ENCODE measurements around the gene TIGAR.

Gene TIGAR

DNA sequence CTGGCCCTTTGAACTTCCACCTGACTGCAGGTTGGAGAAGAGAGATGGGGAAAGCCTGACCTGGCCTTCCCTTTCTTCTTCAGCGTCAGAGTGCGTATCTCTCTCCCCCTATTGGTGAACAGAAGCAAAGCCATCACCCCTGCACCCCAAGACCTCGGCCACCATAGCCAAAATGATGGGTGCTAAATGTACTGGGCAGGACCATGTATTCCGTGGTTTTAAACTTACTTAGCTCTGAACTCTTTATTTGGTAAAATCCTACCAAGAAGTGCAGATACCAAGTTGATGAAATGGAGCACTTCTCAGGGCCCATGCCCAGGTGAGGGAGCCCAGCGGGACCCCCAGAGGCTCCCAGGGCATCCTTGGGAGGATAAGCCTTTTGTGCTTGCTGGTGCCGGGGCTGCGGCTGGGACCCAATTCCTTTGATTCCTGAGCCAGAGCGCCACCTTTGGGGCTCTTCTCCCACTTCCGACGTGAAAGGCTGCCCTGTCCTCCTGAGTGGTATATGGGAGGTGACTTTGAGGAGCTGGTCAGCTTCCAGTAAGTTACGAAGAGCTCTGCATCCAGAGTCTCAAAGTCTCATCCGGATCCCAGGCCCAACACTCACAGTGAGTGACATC is 38.0 kb upstream of the TIGAR start:
- Histone ChIP-seq H3K4me1 (ENCODE audit: control insufficient read depth in 5 of 5, insufficient read depth in 5 of 5, low read length in 5 of 5) (peaks cover 2 to 69% (median 55%) of the 10 kb centered on the region in 5 donors), H3K9me3 (ENCODE audit: control insufficient read depth in 5 of 5, low read length in 5 of 5) (no peaks in the 10 kb centered on the region), H3K36me3 (ENCODE audit: control insufficient read depth in 5 of 5, insufficient read depth in 5 of 5, low read length in 5 of 5) (peaks cover 5 to 69% (median 37%) of the 10 kb centered on the region in 5 donors), H3K27me3 (ENCODE audit: control insufficient read depth in 5 of 5, insufficient read depth in 4 of 5, low read length in 5 of 5) (no peaks in the 10 kb centered on the region), H3K27ac (ENCODE audit: low read depth, low read length) (no peak overlapping the region), H3K9ac (ENCODE audit: low read length in 5 of 5) (no peak overlapping the region), H3K4me3 (ENCODE audit: low read depth in 1 of 5, low read length in 5 of 5) (no peak overlapping the region)

DNA sequence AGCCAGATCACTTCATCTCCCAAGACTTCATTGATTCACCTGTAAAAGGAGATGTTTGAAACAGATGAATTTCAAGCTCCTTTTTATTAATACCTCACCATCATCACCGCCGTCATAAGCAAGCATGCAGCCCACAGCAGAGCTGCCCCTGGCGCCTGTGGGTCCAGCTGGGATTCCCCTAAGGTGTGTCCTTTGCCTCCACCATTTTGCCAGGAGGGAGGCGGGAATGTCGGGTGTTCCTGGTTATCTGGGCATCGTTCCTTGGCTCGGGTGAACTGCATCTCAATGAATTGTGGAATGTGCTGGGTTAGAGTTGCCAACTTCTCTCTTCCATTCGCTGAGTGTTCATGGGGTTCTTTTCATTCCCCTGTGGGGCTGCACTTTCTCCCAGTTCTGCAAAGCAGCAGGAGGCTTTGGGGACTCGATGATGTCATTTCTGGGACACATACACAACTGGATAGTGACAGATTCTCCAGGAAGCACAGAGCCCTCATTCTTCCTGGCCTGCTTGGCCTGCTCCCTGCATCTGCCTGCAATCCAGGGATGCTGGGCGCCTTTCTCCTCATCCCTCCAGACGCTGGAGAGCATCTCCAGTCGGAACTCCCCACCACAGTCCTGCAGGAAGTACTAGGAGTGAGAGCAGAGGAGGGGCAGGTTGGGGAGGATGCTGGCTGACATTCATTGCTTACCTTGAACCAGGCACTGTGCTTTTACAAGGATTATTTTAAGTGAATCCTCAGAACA is 37.3 kb upstream of the TIGAR start:
- H3K27ac ChIP-seq (ENCODE audit: low read depth, low read length), result no peak overlapping the region
- H3K4me3 ChIP-seq (ENCODE audit: low read depth in 1 of 5, low read length in 5 of 5), result no peak overlapping the region
- H3K9me3 ChIP-seq (ENCODE audit: control insufficient read depth in 5 of 5, low read length in 5 of 5), result no peaks in the 10 kb centered on the region
- peaks cover 5 to 75% (median 40%) of the 10 kb centered on the region in 5 donors for H3K36me3 ChIP-seq (ENCODE audit: control insufficient read depth in 5 of 5, insufficient read depth in 5 of 5, low read length in 5 of 5)
- peaks cover 0 to 1% (median 0%) of the 10 kb centered on the region in 5 donors for H3K27me3 ChIP-seq (ENCODE audit: control insufficient read depth in 5 of 5, insufficient read depth in 4 of 5, low read length in 5 of 5)
- H3K9ac ChIP-seq (ENCODE audit: low read length in 5 of 5), result no peak overlapping the region
- H3K4me1 ChIP-seq (ENCODE audit: control insufficient read depth in 5 of 5, insufficient read depth in 5 of 5, low read length in 5 of 5), result peaks cover 3 to 68% (median 48%) of the 10 kb centered on the region in 5 donors

DNA sequence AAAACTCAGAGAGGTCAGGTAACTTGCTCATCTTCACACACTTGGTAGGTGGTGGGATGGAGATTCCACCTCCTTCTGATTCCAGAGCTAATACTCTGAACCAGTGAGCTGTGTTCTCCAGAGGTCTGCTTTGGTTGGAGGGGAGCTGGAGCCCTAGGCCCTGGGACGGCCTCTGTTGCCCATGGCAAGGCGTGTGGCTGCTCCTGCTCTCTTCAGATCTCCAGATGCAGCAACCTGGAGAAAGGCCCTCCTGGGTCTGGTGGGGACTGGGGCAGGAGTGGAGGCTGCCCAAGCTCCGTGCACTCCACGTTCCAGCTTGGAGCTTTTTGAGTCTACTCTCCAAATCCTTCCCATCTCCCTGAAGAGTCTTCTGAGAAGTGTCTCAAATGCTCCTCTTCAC is 36.7 kb upstream of the TIGAR start:
- no peak overlapping the region for H3K9ac ChIP-seq (ENCODE audit: low read length in 5 of 5)
- no peak overlapping the region for H3K4me3 ChIP-seq (ENCODE audit: low read depth in 1 of 5, low read length in 5 of 5)
- H3K9me3 ChIP-seq (ENCODE audit: control insufficient read depth in 5 of 5, low read length in 5 of 5), result no peaks in the 10 kb centered on the region
- H3K36me3 ChIP-seq (ENCODE audit: control insufficient read depth in 5 of 5, insufficient read depth in 5 of 5, low read length in 5 of 5), result peaks cover 5 to 82% (median 45%) of the 10 kb centered on the region in 5 donors
- H3K27me3 ChIP-seq (ENCODE audit: control insufficient read depth in 5 of 5, insufficient read depth in 4 of 5, low read length in 5 of 5), result peaks cover 0 to 3% (median 0%) of the 10 kb centered on the region in 5 donors
- H3K27ac ChIP-seq (ENCODE audit: low read depth, low read length), result no peak overlapping the region
- H3K4me1 ChIP-seq (ENCODE audit: control insufficient read depth in 5 of 5, insufficient read depth in 5 of 5, low read length in 5 of 5), result peaks cover 5 to 67% (median 43%) of the 10 kb centered on the region in 5 donors

- H3K9ac ChIP-seq (ENCODE audit: low read length in 5 of 5), result no peak overlapping the region
- H3K4me3 ChIP-seq (ENCODE audit: low read depth in 1 of 5, low read length in 5 of 5), result no peak overlapping the region
- H3K27me3 ChIP-seq (ENCODE audit: control insufficient read depth in 5 of 5, insufficient read depth in 4 of 5, low read length in 5 of 5), result peaks cover 0 to 3% (median 0%) of the 10 kb centered on the region in 5 donors
- H3K9me3 ChIP-seq (ENCODE audit: control insufficient read depth in 5 of 5, low read length in 5 of 5), result no peaks in the 10 kb centered on the region
- H3K4me1 ChIP-seq (ENCODE audit: control insufficient read depth in 5 of 5, insufficient read depth in 5 of 5, low read length in 5 of 5), result peaks cover 5 to 66% (median 42%) of the 10 kb centered on the region in 5 donors
- H3K36me3 ChIP-seq (ENCODE audit: control insufficient read depth in 5 of 5, insufficient read depth in 5 of 5, low read length in 5 of 5), result peaks cover 0 to 86% (median 40%) of the 10 kb centered on the region in 5 donors
- H3K27ac ChIP-seq (ENCODE audit: low read depth, low read length), result no peak overlapping the region
These were observed 35.9 kb upstream of the TIGAR start for GRCh38 chr12:4285070-4285469.

- peaks cover under 1 to 87% (median 39%) of the 10 kb centered on the region in 5 donors for H3K36me3 ChIP-seq (ENCODE audit: control insufficient read depth in 5 of 5, insufficient read depth in 5 of 5, low read length in 5 of 5)
- no peak overlapping the region for H3K9ac ChIP-seq (ENCODE audit: low read length in 5 of 5)
- no peak overlapping the region for H3K4me3 ChIP-seq (ENCODE audit: low read depth in 1 of 5, low read length in 5 of 5)
These were observed 34.8 kb upstream of the TIGAR start for GRCh38 chr12:4286228-4286627.

DNA sequence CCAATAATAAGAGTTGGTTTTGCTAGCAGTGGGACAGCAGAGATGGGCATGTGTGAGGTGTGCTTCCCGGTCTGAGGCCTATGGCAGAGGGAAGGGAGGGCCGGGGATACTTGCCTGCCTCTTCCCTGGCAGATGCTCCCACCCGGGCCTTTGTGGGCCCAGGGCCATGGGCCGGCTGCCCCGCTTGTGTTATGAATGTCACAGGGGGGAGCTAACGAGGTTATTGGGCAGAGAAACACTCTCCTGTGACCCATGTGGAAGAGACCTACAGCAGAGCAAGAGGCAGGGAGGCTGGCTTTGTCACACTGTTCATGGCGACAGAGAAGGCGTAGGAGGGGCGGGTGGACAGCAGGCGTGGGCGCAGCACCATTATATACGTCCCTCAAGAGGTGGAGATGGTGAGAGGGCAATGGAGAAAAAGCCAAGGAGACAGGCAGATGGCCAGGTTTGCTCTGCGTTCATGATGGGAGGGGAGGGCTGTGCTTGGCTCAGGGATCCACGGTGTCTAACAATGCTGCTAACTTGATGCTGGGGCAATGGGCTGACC is 34.2 kb upstream of the TIGAR start:
- H3K9me3 ChIP-seq (ENCODE audit: control insufficient read depth in 5 of 5, low read length in 5 of 5), result no peaks in the 10 kb centered on the region
- peaks cover 3 to 82% (median 36%) of the 10 kb centered on the region in 5 donors for H3K36me3 ChIP-seq (ENCODE audit: control insufficient read depth in 5 of 5, insufficient read depth in 5 of 5, low read length in 5 of 5)
- peaks cover 0 to 3% (median 0%) of the 10 kb centered on the region in 5 donors for H3K27me3 ChIP-seq (ENCODE audit: control insufficient read depth in 5 of 5, insufficient read depth in 4 of 5, low read length in 5 of 5)
- H3K9ac ChIP-seq (ENCODE audit: low read length in 5 of 5), result peak overlapping the region in 1 of 5 donors; percentile 4
- H3K4me1 ChIP-seq (ENCODE audit: control insufficient read depth in 5 of 5, insufficient read depth in 5 of 5, low read length in 5 of 5), result peaks cover 3 to 49% (median 25%) of the 10 kb centered on the region in 5 donors
- no peak overlapping the region for H3K27ac ChIP-seq (ENCODE audit: low read depth, low read length)
- no peak overlapping the region for H3K4me3 ChIP-seq (ENCODE audit: low read depth in 1 of 5, low read length in 5 of 5)

More at GRCh38 chr12:4286228-4286627, 34.8 kb upstream of the TIGAR start:
- Histone ChIP-seq H3K27me3 (ENCODE audit: control insufficient read depth in 5 of 5, insufficient read depth in 4 of 5, low read length in 5 of 5) (peaks cover 0 to 3% (median 0%) of the 10 kb centered on the region in 5 donors), H3K27ac (ENCODE audit: low read depth, low read length) (no peak overlapping the region), H3K4me1 (ENCODE audit: control insufficient read depth in 5 of 5, insufficient read depth in 5 of 5, low read length in 5 of 5) (peaks cover 3 to 55% (median 30%) of the 10 kb centered on the region in 5 donors), H3K9me3 (ENCODE audit: control insufficient read depth in 5 of 5, low read length in 5 of 5) (no peaks in the 10 kb centered on the region)

GRCh38 chr12:4287325-4288211 is 33.4 kb upstream of the TIGAR start:
- H3K4me1 ChIP-seq (ENCODE audit: control insufficient read depth in 5 of 5, insufficient read depth in 5 of 5, low read length in 5 of 5), result peaks cover 3 to 44% (median 22%) of the 10 kb centered on the region in 5 donors
- H3K9ac ChIP-seq (ENCODE audit: low read length in 5 of 5), result no peak overlapping the region
- peaks cover 3 to 74% (median 31%) of the 10 kb centered on the region in 5 donors for H3K36me3 ChIP-seq (ENCODE audit: control insufficient read depth in 5 of 5, insufficient read depth in 5 of 5, low read length in 5 of 5)
- no peak overlapping the region for H3K4me3 ChIP-seq (ENCODE audit: low read depth in 1 of 5, low read length in 5 of 5)
- peaks cover 0 to 3% (median 0%) of the 10 kb centered on the region in 5 donors for H3K27me3 ChIP-seq (ENCODE audit: control insufficient read depth in 5 of 5, insufficient read depth in 4 of 5, low read length in 5 of 5)
- no peaks in the 10 kb centered on the region for H3K9me3 ChIP-seq (ENCODE audit: control insufficient read depth in 5 of 5, low read length in 5 of 5)
- no peak overlapping the region for H3K27ac ChIP-seq (ENCODE audit: low read depth, low read length)

- no peak overlapping the region for H3K27ac ChIP-seq (ENCODE audit: low read depth, low read length)
- peak overlapping the region in 2 of 5 donors; percentile 30 to 32 for H3K4me3 ChIP-seq (ENCODE audit: low read depth in 1 of 5, low read length in 5 of 5)
- H3K9me3 ChIP-seq (ENCODE audit: control insufficient read depth in 5 of 5, low read length in 5 of 5), result no peaks in the 10 kb centered on the region
- peaks cover 3 to 65% (median 28%) of the 10 kb centered on the region in 5 donors for H3K36me3 ChIP-seq (ENCODE audit: control insufficient read depth in 5 of 5, insufficient read depth in 5 of 5, low read length in 5 of 5)
- peaks cover 3 to 46% (median 21%) of the 10 kb centered on the region in 5 donors for H3K4me1 ChIP-seq (ENCODE audit: control insufficient read depth in 5 of 5, insufficient read depth in 5 of 5, low read length in 5 of 5)
- H3K27me3 ChIP-seq (ENCODE audit: control insufficient read depth in 5 of 5, insufficient read depth in 4 of 5, low read length in 5 of 5), result peaks cover 0 to 3% (median 0%) of the 10 kb centered on the region in 5 donors
- H3K9ac ChIP-seq (ENCODE audit: low read length in 5 of 5), result no peak overlapping the region
These were observed 32.5 kb upstream of the TIGAR start for GRCh38 chr12:4288296-4289131.
